Activated T-helper 17 cell treated with anti-CD3 and anti-CD28 coated beads, Interleukin-2, amount 50 U/mL, for 72 hours (primary cell): Measurements from ENCODE around the gene KLF5. TPM values are rescaled to one million over a fixed set of nuclear protein-coding genes. Genes with fewer than 3 reads are reported as not detected.

ENCODE experiments used
- ATAC-seq: fragments of 150-1000 bp; cut with Tn5 transposase; replicated peaks from 2 replicates; pipeline ENCODE4 v1.10.0; 2021; ENCODE audit warnings: mild to moderate bottlenecking, moderate library complexity
- H3K27ac Mint-ChIP-seq: one replicate; pipeline ENCODE4 v1.8.0; 2022; ENCODE audit warnings: mixed read lengths
- H3K27me3 Mint-ChIP-seq: one replicate; pipeline ENCODE4 v1.8.0; 2022; ENCODE audit warnings: mixed read lengths
- H3K36me3 Mint-ChIP-seq: one replicate; pipeline ENCODE4 v1.8.0; 2022; ENCODE audit warnings: low read depth, mild to moderate bottlenecking, mixed read lengths
- H3K4me1 Mint-ChIP-seq: one replicate; pipeline ENCODE4 v1.8.0; 2022; ENCODE audit warnings: mixed read lengths
- H3K4me3 Mint-ChIP-seq: one replicate; pipeline ENCODE4 v1.8.0; 2022; ENCODE audit warnings: mild to moderate bottlenecking, mixed read lengths
- H3K9me3 Mint-ChIP-seq: one replicate; pipeline ENCODE4 v1.8.0; 2022; ENCODE audit warnings: mixed read lengths
- total RNA-seq, 2 donors: library from RNA; stranded (reverse); gene quantifications; one replicate each; pipeline ENCODE4 v1.2.3, GENCODE V29; 2022

The KLF5 gene
- total RNA-seq, 2 donors from 2014 or later = 3.5 to 5.2 TPM

- no peak overlapping the region for H3K4me3 Mint-ChIP-seq
- H3K36me3 Mint-ChIP-seq = peaks cover 5% of the 10 kb centered on the region
- ATAC-seq = no peak
- no peaks in the 10 kb centered on the region for H3K9me3 Mint-ChIP-seq
- peaks cover 6% of the 10 kb centered on the region for H3K4me1 Mint-ChIP-seq
- H3K27me3 Mint-ChIP-seq = peaks cover 19% of the 10 kb centered on the region
- no peak overlapping the region for H3K27ac Mint-ChIP-seq
Measured at GRCh38 chr13:73054712-73055111, 4.1 kb upstream of the KLF5 start.

GRCh38 chr13:73055813-73056564 lies 2.8 kb upstream of the KLF5 start:
- peaks cover 19% of the 10 kb centered on the region for H3K27me3 Mint-ChIP-seq
- ATAC-seq = no peak
- peaks cover 10% of the 10 kb centered on the region for H3K4me1 Mint-ChIP-seq
- H3K36me3 Mint-ChIP-seq = peaks cover 5% of the 10 kb centered on the region
- no peak overlapping the region for H3K27ac Mint-ChIP-seq
- H3K9me3 Mint-ChIP-seq = no peaks in the 10 kb centered on the region
- no peak overlapping the region for H3K4me3 Mint-ChIP-seq

- no peak overlapping the region for H3K4me3 Mint-ChIP-seq
- ATAC-seq = no peak
- no peak overlapping the region for H3K27ac Mint-ChIP-seq
- peaks cover 19% of the 10 kb centered on the region for H3K27me3 Mint-ChIP-seq
- H3K36me3 Mint-ChIP-seq = peaks cover 5% of the 10 kb centered on the region
- no peaks in the 10 kb centered on the region for H3K9me3 Mint-ChIP-seq
- H3K4me1 Mint-ChIP-seq = peaks cover 10% of the 10 kb centered on the region
Measured at GRCh38 chr13:73056565-73056962, 2.2 kb upstream of the KLF5 start.

GRCh38 chr13:73057284-73058063 lies 1.3 kb upstream of the KLF5 start:
- peak overlapping the region; percentile 89 for H3K4me3 Mint-ChIP-seq
- no peak for ATAC-seq
- peaks cover 10% of the 10 kb centered on the region for H3K4me1 Mint-ChIP-seq
- H3K9me3 Mint-ChIP-seq = no peaks in the 10 kb centered on the region
- no peak overlapping the region for H3K27ac Mint-ChIP-seq
- peaks cover 12% of the 10 kb centered on the region for H3K36me3 Mint-ChIP-seq
- peaks cover 19% of the 10 kb centered on the region for H3K27me3 Mint-ChIP-seq

GRCh38 chr13:73058064-73058313 lies 816 bp upstream of the KLF5 start:
- H3K27ac Mint-ChIP-seq = no peak overlapping the region
- peaks cover 10% of the 10 kb centered on the region for H3K4me1 Mint-ChIP-seq
- peaks cover 12% of the 10 kb centered on the region for H3K36me3 Mint-ChIP-seq
- no peaks in the 10 kb centered on the region for H3K9me3 Mint-ChIP-seq
- no peak for ATAC-seq
- peak overlapping the region; percentile 89 for H3K4me3 Mint-ChIP-seq
- peaks cover 19% of the 10 kb centered on the region for H3K27me3 Mint-ChIP-seq

- Mint-ChIP-seq H3K9me3 (no peaks in the 10 kb centered on the region), H3K4me3 (peak overlapping the region; percentile 89), H3K36me3 (peaks cover 12% of the 10 kb centered on the region), H3K27me3 (peaks cover 19% of the 10 kb centered on the region), H3K27ac (peak overlapping the region; percentile 48), H3K4me1 (peaks cover 10% of the 10 kb centered on the region)
- ATAC-seq = peak; percentile 13
Measured at GRCh38 chr13:73058432-73058735, 421 bp upstream of the KLF5 start.

- peak overlapping the region; percentile 73 for H3K4me3 Mint-ChIP-seq
- H3K9me3 Mint-ChIP-seq = no peaks in the 10 kb centered on the region
- peak; percentile 34 for ATAC-seq
- peaks cover 21% of the 10 kb centered on the region for H3K36me3 Mint-ChIP-seq
- H3K27ac Mint-ChIP-seq = no peak overlapping the region
- H3K4me1 Mint-ChIP-seq = peaks cover 10% of the 10 kb centered on the region
- peaks cover 17% of the 10 kb centered on the region for H3K27me3 Mint-ChIP-seq
Measured at GRCh38 chr13:73059460-73060250, 850 bp downstream of the KLF5 start.

- H3K36me3 Mint-ChIP-seq = peaks cover 22% of the 10 kb centered on the region
- no peak for ATAC-seq
- H3K4me3 Mint-ChIP-seq = peak overlapping the region; percentile 73
- no peaks in the 10 kb centered on the region for H3K9me3 Mint-ChIP-seq
- H3K27ac Mint-ChIP-seq = no peak overlapping the region
- H3K27me3 Mint-ChIP-seq = peaks cover 14% of the 10 kb centered on the region
- peaks cover 10% of the 10 kb centered on the region for H3K4me1 Mint-ChIP-seq
Measured at GRCh38 chr13:73060251-73061160, 1.7 kb downstream of the KLF5 start.

- Mint-ChIP-seq H3K9me3 (no peaks in the 10 kb centered on the region), H3K27ac (no peak overlapping the region), H3K36me3 (peaks cover 22% of the 10 kb centered on the region), H3K4me3 (no peak overlapping the region), H3K27me3 (peaks cover 7% of the 10 kb centered on the region), H3K4me1 (peaks cover 10% of the 10 kb centered on the region)
- ATAC-seq = no peak
Measured at GRCh38 chr13:73061473-73061872, 2.7 kb downstream of the KLF5 start.

GRCh38 chr13:73061876-73062275 lies 3.1 kb downstream of the KLF5 start:
- peaks cover 22% of the 10 kb centered on the region for H3K36me3 Mint-ChIP-seq
- H3K4me3 Mint-ChIP-seq = no peak overlapping the region
- peaks cover 7% of the 10 kb centered on the region for H3K27me3 Mint-ChIP-seq
- no peak for ATAC-seq
- no peaks in the 10 kb centered on the region for H3K9me3 Mint-ChIP-seq
- H3K27ac Mint-ChIP-seq = no peak overlapping the region
- peaks cover 10% of the 10 kb centered on the region for H3K4me1 Mint-ChIP-seq

GRCh38 chr13:73062468-73062867 lies 3.7 kb downstream of the KLF5 start:
- no peaks in the 10 kb centered on the region for H3K9me3 Mint-ChIP-seq
- no peak overlapping the region for H3K27ac Mint-ChIP-seq
- peaks cover 22% of the 10 kb centered on the region for H3K36me3 Mint-ChIP-seq
- H3K4me3 Mint-ChIP-seq = no peak overlapping the region
- H3K4me1 Mint-ChIP-seq = peaks cover 10% of the 10 kb centered on the region
- H3K27me3 Mint-ChIP-seq = peaks cover 7% of the 10 kb centered on the region
- no peak for ATAC-seq

- ATAC-seq = no peak
- H3K4me1 Mint-ChIP-seq = peaks cover 10% of the 10 kb centered on the region
Measured at GRCh38 chr13:73063166-73063565, 4.4 kb downstream of the KLF5 start.

GRCh38 chr13:73065036-73065435 lies 6.2 kb downstream of the KLF5 start:
- no peak for ATAC-seq
- no peak overlapping the region for H3K27ac Mint-ChIP-seq
- peaks cover 17% of the 10 kb centered on the region for H3K36me3 Mint-ChIP-seq
- no peaks in the 10 kb centered on the region for H3K9me3 Mint-ChIP-seq
- H3K4me1 Mint-ChIP-seq = peaks cover 4% of the 10 kb centered on the region
- H3K27me3 Mint-ChIP-seq = no peaks in the 10 kb centered on the region
- H3K4me3 Mint-ChIP-seq = no peak overlapping the region

More at GRCh38 chr13:73063166-73063565, 4.4 kb downstream of the KLF5 start:
- Mint-ChIP-seq H3K27ac (no peak overlapping the region), H3K9me3 (no peaks in the 10 kb centered on the region), H3K36me3 (peaks cover 22% of the 10 kb centered on the region), H3K27me3 (peaks cover 3% of the 10 kb centered on the region), H3K4me3 (no peak overlapping the region)
